B cell (primary cell): ENCODE data around the gene INTS6L.

Experiments
- EZH2 ChIP-seq: IDR thresholded peaks from 2 replicates; pipeline ENCODE4 v1.6.1; 2012; ENCODE audit warnings: borderline replicate concordance, low read depth, mild to moderate bottlenecking, moderate library complexity, low read length; ENCODE audit not compliant: insufficient read depth, poor library complexity, severe bottlenecking
- TF ChIP-seq, protein P1 (sequence below): fragments of 200-600 bp; IDR thresholded peaks from one replicate; pipeline ENCODE4 v1.8.0; 2022; ENCODE audit warnings: antibody characterized with exemption, mild to moderate bottlenecking

DNA sequence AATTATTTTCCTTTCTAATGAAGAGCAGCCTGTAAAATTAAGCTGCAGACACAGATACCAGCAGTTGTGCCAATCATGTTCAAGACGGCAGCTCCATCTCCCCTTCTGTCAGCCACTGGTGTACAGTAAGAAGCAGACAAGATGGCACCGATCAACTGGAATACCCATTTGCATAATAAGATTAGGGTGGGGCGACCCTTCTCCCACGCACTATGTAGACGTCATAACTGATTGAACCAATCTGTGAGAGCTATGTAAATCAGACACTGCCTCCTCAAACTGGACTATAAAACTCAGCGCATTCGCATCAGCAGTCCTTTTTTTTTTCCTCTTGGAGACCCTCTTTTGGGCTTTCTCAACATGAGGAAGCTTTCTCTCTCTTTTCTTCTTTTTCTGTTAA, 40.4 kb upstream of the INTS6L start:
- TF ChIP-seq, protein P1, sequence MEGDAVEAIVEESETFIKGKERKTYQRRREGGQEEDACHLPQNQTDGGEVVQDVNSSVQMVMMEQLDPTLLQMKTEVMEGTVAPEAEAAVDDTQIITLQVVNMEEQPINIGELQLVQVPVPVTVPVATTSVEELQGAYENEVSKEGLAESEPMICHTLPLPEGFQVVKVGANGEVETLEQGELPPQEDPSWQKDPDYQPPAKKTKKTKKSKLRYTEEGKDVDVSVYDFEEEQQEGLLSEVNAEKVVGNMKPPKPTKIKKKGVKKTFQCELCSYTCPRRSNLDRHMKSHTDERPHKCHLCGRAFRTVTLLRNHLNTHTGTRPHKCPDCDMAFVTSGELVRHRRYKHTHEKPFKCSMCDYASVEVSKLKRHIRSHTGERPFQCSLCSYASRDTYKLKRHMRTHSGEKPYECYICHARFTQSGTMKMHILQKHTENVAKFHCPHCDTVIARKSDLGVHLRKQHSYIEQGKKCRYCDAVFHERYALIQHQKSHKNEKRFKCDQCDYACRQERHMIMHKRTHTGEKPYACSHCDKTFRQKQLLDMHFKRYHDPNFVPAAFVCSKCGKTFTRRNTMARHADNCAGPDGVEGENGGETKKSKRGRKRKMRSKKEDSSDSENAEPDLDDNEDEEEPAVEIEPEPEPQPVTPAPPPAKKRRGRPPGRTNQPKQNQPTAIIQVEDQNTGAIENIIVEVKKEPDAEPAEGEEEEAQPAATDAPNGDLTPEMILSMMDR = no peak
- TF ChIP-seq EZH2 = no peak
